ENCODE measurements around the gene PNPT1.

GRCh38 chr2:55742996-55743395, 49.4 kb upstream of the PNPT1 start:
- no peak for TF ChIP-seq ZNF8 (CRISPR knock-in tag; IDR thresholded peaks at IDR 0.05)
- TF ChIP-seq ESRRG (CRISPR knock-in tag; IDR thresholded peaks at IDR 0.05): no peak
- no peak for TF ChIP-seq ZFP3 (CRISPR knock-in tag; IDR thresholded peaks at IDR 0.05)
- TF ChIP-seq, protein P1, sequence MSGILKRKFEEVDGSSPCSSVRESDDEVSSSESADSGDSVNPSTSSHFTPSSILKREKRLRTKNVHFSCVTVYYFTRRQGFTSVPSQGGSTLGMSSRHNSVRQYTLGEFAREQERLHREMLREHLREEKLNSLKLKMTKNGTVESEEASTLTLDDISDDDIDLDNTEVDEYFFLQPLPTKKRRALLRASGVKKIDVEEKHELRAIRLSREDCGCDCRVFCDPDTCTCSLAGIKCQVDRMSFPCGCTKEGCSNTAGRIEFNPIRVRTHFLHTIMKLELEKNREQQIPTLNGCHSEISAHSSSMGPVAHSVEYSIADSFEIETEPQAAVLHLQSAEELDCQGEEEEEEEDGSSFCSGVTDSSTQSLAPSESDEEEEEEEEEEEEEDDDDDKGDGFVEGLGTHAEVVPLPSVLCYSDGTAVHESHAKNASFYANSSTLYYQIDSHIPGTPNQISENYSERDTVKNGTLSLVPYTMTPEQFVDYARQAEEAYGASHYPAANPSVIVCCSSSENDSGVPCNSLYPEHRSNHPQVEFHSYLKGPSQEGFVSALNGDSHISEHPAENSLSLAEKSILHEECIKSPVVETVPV (CRISPR knock-in tag; IDR thresholded peaks at IDR 0.05): no peak
- TF ChIP-seq ZC3H10 (CRISPR knock-in tag; IDR thresholded peaks at IDR 0.05): no peak
- TF ChIP-seq, protein P2, sequence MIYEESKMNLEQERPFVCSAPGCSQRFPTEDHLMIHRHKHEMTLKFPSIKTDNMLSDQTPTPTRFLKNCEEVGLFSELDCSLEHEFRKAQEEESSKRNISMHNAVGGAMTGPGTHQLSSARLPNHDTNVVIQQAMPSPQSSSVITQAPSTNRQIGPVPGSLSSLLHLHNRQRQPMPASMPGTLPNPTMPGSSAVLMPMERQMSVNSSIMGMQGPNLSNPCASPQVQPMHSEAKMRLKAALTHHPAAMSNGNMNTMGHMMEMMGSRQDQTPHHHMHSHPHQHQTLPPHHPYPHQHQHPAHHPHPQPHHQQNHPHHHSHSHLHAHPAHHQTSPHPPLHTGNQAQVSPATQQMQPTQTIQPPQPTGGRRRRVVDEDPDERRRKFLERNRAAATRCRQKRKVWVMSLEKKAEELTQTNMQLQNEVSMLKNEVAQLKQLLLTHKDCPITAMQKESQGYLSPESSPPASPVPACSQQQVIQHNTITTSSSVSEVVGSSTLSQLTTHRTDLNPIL (CRISPR knock-in tag; IDR thresholded peaks at IDR 0.05; ENCODE audit: low read depth): no peak
- TF ChIP-seq ARNTL (CRISPR knock-in tag; IDR thresholded peaks at IDR 0.05; ENCODE audit: borderline replicate concordance, low read depth): no peak
- TF ChIP-seq RARB (CRISPR knock-in tag; IDR thresholded peaks at IDR 0.05): no peak
- TF ChIP-seq, protein P3, sequence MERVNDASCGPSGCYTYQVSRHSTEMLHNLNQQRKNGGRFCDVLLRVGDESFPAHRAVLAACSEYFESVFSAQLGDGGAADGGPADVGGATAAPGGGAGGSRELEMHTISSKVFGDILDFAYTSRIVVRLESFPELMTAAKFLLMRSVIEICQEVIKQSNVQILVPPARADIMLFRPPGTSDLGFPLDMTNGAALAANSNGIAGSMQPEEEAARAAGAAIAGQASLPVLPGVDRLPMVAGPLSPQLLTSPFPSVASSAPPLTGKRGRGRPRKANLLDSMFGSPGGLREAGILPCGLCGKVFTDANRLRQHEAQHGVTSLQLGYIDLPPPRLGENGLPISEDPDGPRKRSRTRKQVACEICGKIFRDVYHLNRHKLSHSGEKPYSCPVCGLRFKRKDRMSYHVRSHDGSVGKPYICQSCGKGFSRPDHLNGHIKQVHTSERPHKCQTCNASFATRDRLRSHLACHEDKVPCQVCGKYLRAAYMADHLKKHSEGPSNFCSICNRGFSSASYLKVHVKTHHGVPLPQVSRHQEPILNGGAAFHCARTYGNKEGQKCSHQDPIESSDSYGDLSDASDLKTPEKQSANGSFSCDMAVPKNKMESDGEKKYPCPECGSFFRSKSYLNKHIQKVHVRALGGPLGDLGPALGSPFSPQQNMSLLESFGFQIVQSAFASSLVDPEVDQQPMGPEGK (CRISPR knock-in tag; IDR thresholded peaks at IDR 0.05; ENCODE audit: borderline replicate concordance): no peak
- no peak for TF ChIP-seq ZNF70 (CRISPR knock-in tag; IDR thresholded peaks at IDR 0.05)
- TF ChIP-seq TOX (CRISPR knock-in tag; IDR thresholded peaks at IDR 0.05; ENCODE audit: borderline replicate concordance): no peak
- no peak for TF ChIP-seq GLIS3 (CRISPR knock-in tag; IDR thresholded peaks at IDR 0.05)
- no peak for TF ChIP-seq ZFP30 (CRISPR knock-in tag; IDR thresholded peaks at IDR 0.05)
- no peak for TF ChIP-seq TCF4 (CRISPR knock-in tag; IDR thresholded peaks at IDR 0.05; ENCODE audit: borderline replicate concordance)
